OCI-LY7 (cell line): ENCODE results near the gene RNF208. TPM values are rescaled to one million over a fixed set of nuclear protein-coding genes. Genes with fewer than 3 reads are reported as not detected.

Experiments
- BruUV-seq: library from RNA; stranded (reverse); fragments of 400-500 nt; replicated peaks from 2 replicates; lab custom pipeline; 2021; lab: Mats Ljungman, UMichigan
- CTCF ChIA-PET: fragments of 300-600 bp; sonication (Branson Sonifier 250); formaldehyde crosslinking; loops from one replicate; lab custom pipeline; 2022; ENCODE audit warnings: antibody characterized with exemption; ENCODE audit not compliant: unreplicated experiment; lab: Charles Lee
- POLR2A ChIA-PET: fragments of 300-600 bp; sonication (Branson Sonifier 250); formaldehyde crosslinking; loops from one replicate; lab custom pipeline; 2022; ENCODE audit warnings: antibody characterized with exemption; lab: Charles Lee
- DNase-seq: peaks from one replicate; pipeline ENCODE4 v3.0.0-alpha.2; 2015; ENCODE audit warnings: low spot score
- H2AFZ ChIP-seq: fragments of 200-600 bp; sonication (generic), shearing (Covaris generic); 2 replicates; pipeline ENCODE4 v1.6.1; 2014; ENCODE audit warnings: mild to moderate bottlenecking, antibody characterized with exemption, low read length, moderate library complexity
- H3K27ac ChIP-seq: fragments of 200-600 bp; sonication (generic); 2 replicates; pipeline ENCODE4 v1.5.1; 2014; ENCODE audit warnings: mixed run types, low read depth, mild to moderate bottlenecking, moderate library complexity, low read length, inconsistent platforms; ENCODE audit not compliant: poor library complexity, severe bottlenecking
- H3K36me3 ChIP-seq: fragments of 200-600 bp; sonication (generic); 2 replicates; pipeline ENCODE4 v1.6.1; 2014; ENCODE audit warnings: mild to moderate bottlenecking, antibody characterized with exemption, low read length, moderate library complexity, mixed read lengths; ENCODE audit not compliant: insufficient read depth
- H3K4me1 ChIP-seq: fragments of 200-600 bp; sonication (generic); 2 replicates; pipeline ENCODE4 v1.5.1; 2014; ENCODE audit warnings: mild to moderate bottlenecking, low read length; ENCODE audit not compliant: insufficient read depth, poor library complexity, severe bottlenecking
- H3K4me2 ChIP-seq: fragments of 200-600 bp; sonication (generic); 2 replicates; pipeline ENCODE4 v1.6.1; 2014; ENCODE audit warnings: mild to moderate bottlenecking, low read length
- H3K4me3 ChIP-seq: fragments of 200-600 bp; sonication (generic); 2 replicates; pipeline ENCODE4 v1.5.1; 2014; ENCODE audit warnings: mild to moderate bottlenecking, low read depth, low read length; ENCODE audit not compliant: poor library complexity, severe bottlenecking
- H3K79me2 ChIP-seq: fragments of 200-600 bp; sonication (generic); 2 replicates; pipeline ENCODE4 v1.6.1; 2016; ENCODE audit warnings: low read depth, mild to moderate bottlenecking, low read length, moderate library complexity, mixed read lengths; ENCODE audit not compliant: insufficient read depth
- H3K9me2 ChIP-seq: fragments of 200-600 bp; sonication (generic); 2 replicates; pipeline ENCODE4 v1.6.1; 2016; ENCODE audit warnings: mild to moderate bottlenecking, low read length, mixed read lengths; ENCODE audit not compliant: insufficient read depth
- H3K9me3 ChIP-seq: fragments of 200-600 bp; sonication (generic); 2 replicates; pipeline ENCODE4 v1.6.1; 2014; ENCODE audit warnings: mild to moderate bottlenecking, mixed run types, low read length, mixed read lengths
- H4K20me1 ChIP-seq: fragments of 200-600 bp; sonication (generic); 2 replicates; pipeline ENCODE4 v1.6.1; 2014; ENCODE audit warnings: mild to moderate bottlenecking, antibody characterized with exemption, low read length, moderate library complexity, mixed read lengths; ENCODE audit not compliant: insufficient read depth
- EZH2phosphoT487 ChIP-seq: fragments of 200-600 bp; sonication (generic); IDR thresholded peaks from 2 replicates; pipeline ENCODE4 v1.6.1; 2018; ENCODE audit warnings: low read depth, borderline replicate concordance, mild to moderate bottlenecking, mixed run types, antibody characterized with exemption, low read length, moderate library complexity, mixed read lengths
- intact Hi-C: fragments of 100-400 bp; cut with micrococcal nuclease; formaldehyde crosslinking; loops from one replicate; pipeline ENCODE4 v1.10.0; 2022; ENCODE audit not compliant: unreplicated experiment
- total RNA-seq, 2 experiments: library from RNA; depleted of rRNA in 1 of 2; stranded (reverse); fragments of >200 nt in 1 of 2; shearing (Covaris generic) in 1 of 2; gene quantifications; 2 replicates each; pipeline ENCODE4 v1.2.3, GENCODE V29; 2014 to 2022
- TF ChIP-seq, protein P1 (sequence below): fragments of 200-600 bp; sonication (generic); conservative IDR thresholded peaks from 2 replicates; pipeline ENCODE4 v1.5.1; 2014; ENCODE audit warnings: mild to moderate bottlenecking, antibody characterized with exemption, low read length, moderate library complexity, mixed read lengths

Gene RNF208
- total RNA-seq, 2 experiments from 2014 or later: 0.47 to 5.5 TPM

DNA sequence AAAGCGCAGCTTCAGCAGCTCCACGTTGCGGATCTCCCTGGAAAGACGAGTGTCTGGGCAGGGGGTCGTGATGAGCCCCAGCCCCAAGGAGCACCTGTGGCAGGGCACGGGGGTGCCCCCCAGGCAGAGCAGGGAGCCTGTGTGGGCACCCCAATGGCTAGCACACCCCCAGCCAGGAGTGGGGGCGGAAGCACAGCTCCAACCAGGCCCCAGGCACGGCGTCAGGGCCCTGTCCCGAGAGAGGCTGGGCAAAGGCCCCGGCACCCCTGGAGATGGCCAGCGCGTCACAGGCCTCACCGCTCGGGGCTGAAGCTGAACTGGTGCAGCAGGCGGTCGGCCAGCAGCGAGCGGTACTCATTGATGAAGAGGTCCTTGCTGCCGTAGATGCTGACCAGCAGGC is 41.5 kb downstream of the RNF208 start:
- BruUV-seq: no TSS peak
- Histone ChIP-seq H3K27ac (no peak overlapping the region), H3K79me2 (no peaks in the 10 kb centered on the region), H3K36me3 (peaks cover 62% of the 10 kb centered on the region), H3K4me3 (no peak overlapping the region), H3K4me1 (no peaks in the 10 kb centered on the region), H2AFZ (no peak overlapping the region), H4K20me1 (no peaks in the 10 kb centered on the region; the same call in 1 of the 2 replicates), H3K9me3 (no peaks in the 10 kb centered on the region), H3K4me2 (no peak overlapping the region), H3K9me2 (no peaks in the 10 kb centered on the region)
- intact Hi-C loops: no loop called here
- POLR2A ChIA-PET: no interaction called here
- CTCF ChIA-PET: no interaction called here
- no peak for TF ChIP-seq EZH2phosphoT487
- TF ChIP-seq, protein P1, sequence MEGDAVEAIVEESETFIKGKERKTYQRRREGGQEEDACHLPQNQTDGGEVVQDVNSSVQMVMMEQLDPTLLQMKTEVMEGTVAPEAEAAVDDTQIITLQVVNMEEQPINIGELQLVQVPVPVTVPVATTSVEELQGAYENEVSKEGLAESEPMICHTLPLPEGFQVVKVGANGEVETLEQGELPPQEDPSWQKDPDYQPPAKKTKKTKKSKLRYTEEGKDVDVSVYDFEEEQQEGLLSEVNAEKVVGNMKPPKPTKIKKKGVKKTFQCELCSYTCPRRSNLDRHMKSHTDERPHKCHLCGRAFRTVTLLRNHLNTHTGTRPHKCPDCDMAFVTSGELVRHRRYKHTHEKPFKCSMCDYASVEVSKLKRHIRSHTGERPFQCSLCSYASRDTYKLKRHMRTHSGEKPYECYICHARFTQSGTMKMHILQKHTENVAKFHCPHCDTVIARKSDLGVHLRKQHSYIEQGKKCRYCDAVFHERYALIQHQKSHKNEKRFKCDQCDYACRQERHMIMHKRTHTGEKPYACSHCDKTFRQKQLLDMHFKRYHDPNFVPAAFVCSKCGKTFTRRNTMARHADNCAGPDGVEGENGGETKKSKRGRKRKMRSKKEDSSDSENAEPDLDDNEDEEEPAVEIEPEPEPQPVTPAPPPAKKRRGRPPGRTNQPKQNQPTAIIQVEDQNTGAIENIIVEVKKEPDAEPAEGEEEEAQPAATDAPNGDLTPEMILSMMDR: no peak
- DNase-seq: no peak

DNA sequence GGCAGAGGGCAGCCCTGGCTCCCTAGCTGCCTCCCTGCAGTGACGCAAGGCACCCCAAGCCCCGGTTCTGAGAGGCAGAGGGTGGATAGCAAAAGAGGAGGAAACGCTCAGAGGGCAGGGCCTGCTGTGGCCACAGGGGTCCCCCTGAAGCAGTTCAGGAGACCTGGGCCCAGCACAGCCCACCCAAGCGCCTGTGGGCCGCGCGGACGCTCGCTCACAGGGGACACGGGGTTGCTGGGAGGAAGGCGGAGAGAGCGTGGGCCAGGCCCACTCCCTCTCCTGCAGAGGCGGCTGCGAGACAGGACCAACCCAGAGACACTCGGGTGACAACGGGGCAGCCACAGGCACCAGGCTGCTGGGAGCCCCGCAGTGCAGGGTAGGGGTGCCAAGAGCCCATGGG is 42.3 kb downstream of the RNF208 start:
- Histone ChIP-seq H3K9me2 (no peaks in the 10 kb centered on the region), H3K9me3 (no peaks in the 10 kb centered on the region), H3K4me3 (no peak overlapping the region), H3K4me2 (no peak overlapping the region), H3K79me2 (no peaks in the 10 kb centered on the region), H4K20me1 (no peaks in the 10 kb centered on the region; the same call in 1 of the 2 replicates), H2AFZ (no peak overlapping the region), H3K36me3 (peaks cover 58% of the 10 kb centered on the region), H3K27ac (no peak overlapping the region), H3K4me1 (no peaks in the 10 kb centered on the region)
- ChIA-PET CTCF (no interaction called here), POLR2A (no interaction called here)
- no TSS peak for BruUV-seq
- no peak for DNase-seq
- TF ChIP-seq, protein P1: no peak
- TF ChIP-seq EZH2phosphoT487: no peak
- intact Hi-C loops: no loop called here

DNA sequence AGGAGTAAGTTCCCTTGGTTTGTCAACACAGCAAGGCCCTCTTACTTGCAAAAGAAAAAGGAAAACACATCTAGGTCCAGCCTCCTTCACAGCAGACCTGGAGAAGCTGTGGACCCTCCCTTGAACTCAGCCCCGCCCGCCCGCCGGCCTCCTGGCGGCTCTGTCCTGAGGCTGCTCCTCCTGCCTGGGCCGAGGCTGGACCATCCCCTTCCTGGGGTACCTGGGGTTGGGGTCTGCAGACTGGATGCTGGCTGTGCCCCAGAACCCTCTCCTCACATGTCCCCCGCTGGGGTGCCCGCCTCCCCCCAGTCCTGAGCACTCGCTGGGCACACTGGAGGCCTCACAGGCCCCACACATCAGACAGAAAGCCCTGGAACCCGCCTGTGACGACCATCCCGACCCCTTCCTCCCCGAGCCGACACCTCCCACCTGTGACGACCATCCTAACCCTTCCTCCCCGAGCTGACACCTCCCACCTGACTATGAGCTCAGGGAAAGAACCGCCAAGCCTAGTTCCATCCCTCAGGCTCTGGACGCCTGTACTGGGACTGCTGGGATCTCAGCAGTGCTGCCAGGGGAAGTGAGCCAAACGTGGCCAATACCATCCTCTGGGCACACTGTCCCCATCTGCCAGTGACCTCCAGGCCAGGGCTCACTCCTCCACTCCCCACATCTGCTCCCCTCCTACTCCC is 43.0 kb downstream of the RNF208 start:
- no peaks in the 10 kb centered on the region for H3K9me2 ChIP-seq
- H3K36me3 ChIP-seq: peaks cover 54% of the 10 kb centered on the region
- no peak for DNase-seq
- no peak overlapping the region for H3K4me2 ChIP-seq
- no TSS peak for BruUV-seq
- H3K27ac ChIP-seq: no peak overlapping the region
- H3K79me2 ChIP-seq: no peaks in the 10 kb centered on the region
- CTCF ChIA-PET: no interaction called here
- TF ChIP-seq EZH2phosphoT487: no peak
- TF ChIP-seq, protein P1: no peak
- intact Hi-C loops: no loop called here
- H3K4me1 ChIP-seq: no peaks in the 10 kb centered on the region
- no peak overlapping the region for H3K4me3 ChIP-seq
- POLR2A ChIA-PET: no interaction called here
- no peaks in the 10 kb centered on the region; the same call in 1 of the 2 replicates for H4K20me1 ChIP-seq
- no peaks in the 10 kb centered on the region for H3K9me3 ChIP-seq
- no peak overlapping the region for H2AFZ ChIP-seq
